HEK293 (cell line): ENCODE measurements around the gene CD59.
A peak's percentile ranks its signal among the peaks of the same experiment; 100 is the strongest.

Experiments used
- CTCF ChIA-PET: fragments of 350-600 bp; formaldehyde crosslinking; extraction: SDS; loops from one replicate; lab custom pipeline; 2021; ENCODE audit warnings: antibody characterized with exemption; lab: Yijun Ruan, JAX
- POLR2A ChIA-PET: fragments of 300-600 bp; formaldehyde crosslinking; extraction: SDS; loops from one replicate; lab custom pipeline; 2020; ENCODE audit warnings: antibody characterized with exemption, inconsistent platforms; lab: Yijun Ruan, JAX
- H3K27ac ChIP-seq: fragments of 200-500 bp; sonication (Bioruptor generic); 2 replicates; pipeline ENCODE4 v1.5.1; 2014; ENCODE audit warnings: low read depth, low read length, control low read depth, inconsistent platforms; ENCODE audit errors: extremely low read depth
- H3K36me3 ChIP-seq, 2 experiments: fragments of 200-500 bp in 1 of 2; sonication (Bioruptor generic) in 1 of 2; 1 replicate in 1 of 2; 2 replicates in 1 of 2; pipeline ENCODE4 v1.5.1; 2014 to 2017; ENCODE audit warnings: inconsistent platforms in 2 of 2, low read length in 2 of 2; ENCODE audit not compliant: control insufficient read depth in 2 of 2, insufficient read depth in 1 of 2
- H3K4me1 ChIP-seq: fragments of 200-500 bp; sonication (Bioruptor generic); 2 replicates; pipeline ENCODE4 v1.5.1; 2014; ENCODE audit warnings: mild to moderate bottlenecking, low read length, inconsistent platforms; ENCODE audit not compliant: control insufficient read depth, insufficient read depth
- H3K4me3 ChIP-seq: 2 replicates; pipeline ENCODE4 v1.5.1; 2011; ENCODE audit warnings: low read depth, mild to moderate bottlenecking, control low read depth, low read length, moderate library complexity
- H3K9me3 ChIP-seq: fragments of 200-500 bp; sonication (Bioruptor generic); 2 replicates; pipeline ENCODE4 v1.5.1; 2014; ENCODE audit warnings: low read depth, low read length, inconsistent platforms; ENCODE audit not compliant: control insufficient read depth, insufficient read depth
- OSR2 ChIP-seq: fragments of 450-650 bp; formaldehyde crosslinking; IDR thresholded peaks from 2 replicates; pipeline ENCODE4 v1.5.1; 2016; ENCODE audit warnings: missing biosample characterization, missing genetic modification characterization
- OVOL3 ChIP-seq: fragments of 450-650 bp; formaldehyde crosslinking; IDR thresholded peaks from 2 replicates; pipeline ENCODE4 v1.5.1; 2016; ENCODE audit warnings: missing biosample characterization, missing genetic modification characterization
- ZFP3 ChIP-seq: fragments of 450-650 bp; formaldehyde crosslinking; IDR thresholded peaks from 2 replicates; pipeline ENCODE4 v1.5.1; 2016; ENCODE audit warnings: low read depth, missing biosample characterization, missing genetic modification characterization
- ZNF114 ChIP-seq: fragments of 450-650 bp; formaldehyde crosslinking; IDR thresholded peaks from 2 replicates; pipeline ENCODE4 v1.5.0; 2017; ENCODE audit warnings: missing biosample characterization, missing genetic modification characterization
- ZNF140 ChIP-seq: fragments of 450-650 bp; formaldehyde crosslinking; IDR thresholded peaks from 2 replicates; pipeline ENCODE4 v1.5.1; 2016; ENCODE audit warnings: missing biosample characterization, missing genetic modification characterization
- ZNF146 ChIP-seq: fragments of 450-650 bp; formaldehyde crosslinking; IDR thresholded peaks from 2 replicates; pipeline ENCODE4 v1.5.1; 2016; ENCODE audit warnings: missing biosample characterization, missing genetic modification characterization
- ZNF335 ChIP-seq: fragments of 450-650 bp; formaldehyde crosslinking; conservative IDR thresholded peaks from 2 replicates; pipeline ENCODE4 v1.5.1; 2016; ENCODE audit warnings: missing biosample characterization, missing genetic modification characterization
- ZNF366 ChIP-seq: fragments of 450-650 bp; formaldehyde crosslinking; conservative IDR thresholded peaks from 2 replicates; pipeline ENCODE4 v1.5.1; 2016; ENCODE audit warnings: missing biosample characterization, missing genetic modification characterization
- ZNF426 ChIP-seq: fragments of 450-650 bp; formaldehyde crosslinking; IDR thresholded peaks from 2 replicates; pipeline ENCODE4 v1.5.1; 2017; ENCODE audit warnings: missing biosample characterization, missing genetic modification characterization, mild to moderate bottlenecking, inconsistent platforms, moderate library complexity
- ZNF501 ChIP-seq: fragments of 450-650 bp; formaldehyde crosslinking; IDR thresholded peaks from 2 replicates; pipeline ENCODE4 v1.5.1; 2016; ENCODE audit warnings: missing biosample characterization, missing genetic modification characterization
- ZNF548 ChIP-seq: fragments of 450-650 bp; formaldehyde crosslinking; IDR thresholded peaks from 2 replicates; pipeline ENCODE4 v1.5.1; 2016; ENCODE audit warnings: missing biosample characterization, missing genetic modification characterization
- ZNF571 ChIP-seq: fragments of 450-650 bp; formaldehyde crosslinking; IDR thresholded peaks from 2 replicates; pipeline ENCODE4 v1.5.0; 2017; ENCODE audit warnings: missing biosample characterization, missing genetic modification characterization
- ZNF792 ChIP-seq: fragments of 450-650 bp; formaldehyde crosslinking; IDR thresholded peaks from 2 replicates; pipeline ENCODE4 v1.5.1; 2016; ENCODE audit warnings: missing biosample characterization, missing genetic modification characterization
- TF ChIP-seq, protein P1 (sequence below): fragments of 450-650 bp; formaldehyde crosslinking; optimal IDR thresholded peaks from 2 replicates; pipeline ENCODE3; 2016; ENCODE audit warnings: missing biosample characterization, mild to moderate bottlenecking, missing genetic modification characterization
- TF ChIP-seq, protein P2 (sequence below): fragments of 450-650 bp; formaldehyde crosslinking; conservative IDR thresholded peaks from 2 replicates; pipeline ENCODE4 v1.5.1; 2016; ENCODE audit warnings: low read depth, missing biosample characterization, missing genetic modification characterization
- TF ChIP-seq, protein P3 (sequence below): fragments of 450-650 bp; formaldehyde crosslinking; IDR thresholded peaks from 2 replicates; pipeline ENCODE4 v1.5.1; 2016; ENCODE audit warnings: missing biosample characterization, missing genetic modification characterization
- TF ChIP-seq, protein P4 (sequence below): fragments of 450-650 bp; IDR thresholded peaks from 2 replicates; pipeline ENCODE4 v1.5.1; 2018; ENCODE audit warnings: missing biosample characterization, mild to moderate bottlenecking, missing genetic modification characterization
- TF ChIP-seq, protein P5 (sequence below): fragments of 450-650 bp; formaldehyde crosslinking; IDR thresholded peaks from 2 replicates; pipeline ENCODE4 v1.5.1; 2016; ENCODE audit warnings: missing biosample characterization, missing genetic modification characterization
- TF ChIP-seq, protein P6 (sequence below): fragments of 450-650 bp; formaldehyde crosslinking; IDR thresholded peaks from 2 replicates; pipeline ENCODE4 v1.5.1; 2016; ENCODE audit warnings: missing biosample characterization, missing genetic modification characterization, low read depth
- TF ChIP-seq, protein P7 (sequence below): fragments of 450-650 bp; formaldehyde crosslinking; IDR thresholded peaks from 2 replicates; pipeline ENCODE4 v1.5.1; 2016; ENCODE audit warnings: missing biosample characterization, missing genetic modification characterization
- TF ChIP-seq, protein P8 (sequence below): fragments of 450-650 bp; formaldehyde crosslinking; IDR thresholded peaks from 2 replicates; pipeline ENCODE4 v1.5.1; 2017; ENCODE audit warnings: missing biosample characterization, missing genetic modification characterization
- TF ChIP-seq, protein P9 (sequence below): fragments of 450-650 bp; IDR thresholded peaks from 2 replicates; pipeline ENCODE4 v1.5.1; 2018; ENCODE audit warnings: missing biosample characterization, missing genetic modification characterization

The CD59 gene

DNA sequence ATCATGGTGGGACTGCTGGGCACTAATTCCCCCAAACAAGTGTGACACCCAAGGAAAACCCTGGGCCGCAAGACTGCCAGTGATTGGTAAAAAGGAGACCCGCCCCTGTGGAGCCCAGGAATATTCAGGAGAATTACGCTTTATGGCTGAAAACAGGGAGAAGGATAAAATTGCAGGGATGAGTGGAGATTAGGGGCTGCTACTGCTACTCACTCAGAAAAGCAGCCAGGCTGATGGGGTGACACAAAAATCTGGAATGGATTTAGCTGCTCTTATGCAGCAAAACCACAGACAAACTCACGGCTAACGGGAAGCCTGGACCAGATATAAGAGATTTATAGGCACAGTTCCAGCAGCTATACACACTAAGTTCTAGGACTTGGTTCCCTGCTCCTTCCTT lies 42.5 kb upstream of the CD59 start:
- no peaks in the 10 kb centered on the region for H3K36me3 ChIP-seq
- CTCF ChIA-PET: interaction anchor here (0.7 to 1.0 kb wide), 2 partner anchors 26 to 29 kb away, joined by 3 to 4 read pairs; no protein-coding TSS in a partner anchor
- 0 out of 2 replicates have a peak overlapping the region, but pooled peaks have one; percentile 11 for H3K27ac ChIP-seq
- H3K4me1 ChIP-seq: peaks cover 16% of the 10 kb centered on the region
- no peaks in the 10 kb centered on the region for H3K9me3 ChIP-seq
- POLR2A ChIA-PET: interaction anchor here (1.5 kb wide), 1 partner anchor 24 kb away, joined by 7 read pairs; no protein-coding TSS in a partner anchor
- H3K4me3 ChIP-seq: no peak overlapping the region
- TF ChIP-seq OSR2 (tag by site-specific recombination): peak; percentile 90
- TF ChIP-seq ZNF366 (tag by site-specific recombination): no peak; the same call in 1 of the 2 replicates
- no peak for TF ChIP-seq ZNF140 (tag by site-specific recombination)
- TF ChIP-seq ZNF792: no peak
- no peak for TF ChIP-seq ZNF548
- TF ChIP-seq ZNF501: no peak
- TF ChIP-seq, protein P1, sequence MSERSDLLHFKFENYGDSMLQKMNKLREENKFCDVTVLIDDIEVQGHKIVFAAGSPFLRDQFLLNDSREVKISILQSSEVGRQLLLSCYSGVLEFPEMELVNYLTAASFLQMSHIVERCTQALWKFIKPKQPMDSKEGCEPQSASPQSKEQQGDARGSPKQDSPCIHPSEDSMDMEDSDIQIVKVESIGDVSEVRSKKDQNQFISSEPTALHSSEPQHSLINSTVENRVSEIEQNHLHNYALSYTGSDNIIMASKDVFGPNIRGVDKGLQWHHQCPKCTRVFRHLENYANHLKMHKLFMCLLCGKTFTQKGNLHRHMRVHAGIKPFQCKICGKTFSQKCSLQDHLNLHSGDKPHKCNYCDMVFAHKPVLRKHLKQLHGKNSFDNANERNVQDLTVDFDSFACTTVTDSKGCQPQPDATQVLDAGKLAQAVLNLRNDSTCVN (tag by site-specific recombination): no peak
- TF ChIP-seq, protein P2, sequence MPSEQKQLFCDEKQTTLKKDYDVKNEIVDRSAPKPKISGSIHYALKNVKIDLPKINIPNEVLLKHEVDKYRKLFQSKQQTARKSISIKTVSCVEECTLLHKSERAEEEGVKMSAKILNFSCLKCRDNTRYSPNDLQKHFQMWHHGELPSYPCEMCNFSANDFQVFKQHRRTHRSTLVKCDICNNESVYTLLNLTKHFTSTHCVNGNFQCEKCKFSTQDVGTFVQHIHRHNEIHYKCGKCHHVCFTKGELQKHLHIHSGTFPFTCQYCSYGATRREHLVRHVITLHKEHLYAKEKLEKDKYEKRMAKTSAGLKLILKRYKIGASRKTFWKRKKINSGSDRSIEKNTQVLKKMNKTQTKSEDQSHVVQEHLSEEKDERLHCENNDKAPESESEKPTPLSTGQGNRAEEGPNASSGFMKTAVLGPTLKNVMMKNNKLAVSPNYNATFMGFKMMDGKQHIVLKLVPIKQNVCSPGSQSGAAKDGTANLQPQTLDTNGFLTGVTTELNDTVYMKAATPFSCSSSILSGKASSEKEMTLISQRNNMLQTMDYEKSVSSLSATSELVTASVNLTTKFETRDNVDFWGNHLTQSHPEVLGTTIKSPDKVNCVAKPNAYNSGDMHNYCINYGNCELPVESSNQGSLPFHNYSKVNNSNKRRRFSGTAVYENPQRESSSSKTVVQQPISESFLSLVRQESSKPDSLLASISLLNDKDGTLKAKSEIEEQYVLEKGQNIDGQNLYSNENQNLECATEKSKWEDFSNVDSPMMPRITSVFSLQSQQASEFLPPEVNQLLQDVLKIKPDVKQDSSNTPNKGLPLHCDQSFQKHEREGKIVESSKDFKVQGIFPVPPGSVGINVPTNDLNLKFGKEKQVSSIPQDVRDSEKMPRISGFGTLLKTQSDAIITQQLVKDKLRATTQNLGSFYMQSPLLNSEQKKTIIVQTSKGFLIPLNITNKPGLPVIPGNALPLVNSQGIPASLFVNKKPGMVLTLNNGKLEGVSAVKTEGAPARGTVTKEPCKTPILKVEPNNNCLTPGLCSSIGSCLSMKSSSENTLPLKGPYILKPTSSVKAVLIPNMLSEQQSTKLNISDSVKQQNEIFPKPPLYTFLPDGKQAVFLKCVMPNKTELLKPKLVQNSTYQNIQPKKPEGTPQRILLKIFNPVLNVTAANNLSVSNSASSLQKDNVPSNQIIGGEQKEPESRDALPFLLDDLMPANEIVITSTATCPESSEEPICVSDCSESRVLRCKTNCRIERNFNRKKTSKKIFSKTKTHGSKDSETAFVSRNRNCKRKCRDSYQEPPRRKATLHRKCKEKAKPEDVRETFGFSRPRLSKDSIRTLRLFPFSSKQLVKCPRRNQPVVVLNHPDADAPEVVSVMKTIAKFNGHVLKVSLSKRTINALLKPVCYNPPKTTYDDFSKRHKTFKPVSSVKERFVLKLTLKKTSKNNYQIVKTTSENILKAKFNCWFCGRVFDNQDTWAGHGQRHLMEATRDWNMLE (tag by site-specific recombination): no peak
- no peak for TF ChIP-seq ZNF146 (tag by site-specific recombination)
- TF ChIP-seq, protein P3, sequence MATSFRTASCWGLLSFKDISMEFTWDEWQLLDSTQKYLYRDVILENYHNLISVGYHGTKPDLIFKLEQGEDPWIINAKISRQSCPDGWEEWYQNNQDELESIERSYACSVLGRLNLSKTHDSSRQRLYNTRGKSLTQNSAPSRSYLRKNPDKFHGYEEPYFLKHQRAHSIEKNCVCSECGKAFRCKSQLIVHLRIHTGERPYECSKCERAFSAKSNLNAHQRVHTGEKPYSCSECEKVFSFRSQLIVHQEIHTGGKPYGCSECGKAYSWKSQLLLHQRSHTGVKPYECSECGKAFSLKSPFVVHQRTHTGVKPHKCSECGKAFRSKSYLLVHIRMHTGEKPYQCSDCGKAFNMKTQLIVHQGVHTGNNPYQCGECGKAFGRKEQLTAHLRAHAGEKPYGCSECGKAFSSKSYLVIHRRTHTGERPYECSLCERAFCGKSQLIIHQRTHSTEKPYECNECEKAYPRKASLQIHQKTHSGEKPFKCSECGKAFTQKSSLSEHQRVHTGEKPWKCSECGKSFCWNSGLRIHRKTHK (tag by site-specific recombination): no peak
- TF ChIP-seq, protein P4, sequence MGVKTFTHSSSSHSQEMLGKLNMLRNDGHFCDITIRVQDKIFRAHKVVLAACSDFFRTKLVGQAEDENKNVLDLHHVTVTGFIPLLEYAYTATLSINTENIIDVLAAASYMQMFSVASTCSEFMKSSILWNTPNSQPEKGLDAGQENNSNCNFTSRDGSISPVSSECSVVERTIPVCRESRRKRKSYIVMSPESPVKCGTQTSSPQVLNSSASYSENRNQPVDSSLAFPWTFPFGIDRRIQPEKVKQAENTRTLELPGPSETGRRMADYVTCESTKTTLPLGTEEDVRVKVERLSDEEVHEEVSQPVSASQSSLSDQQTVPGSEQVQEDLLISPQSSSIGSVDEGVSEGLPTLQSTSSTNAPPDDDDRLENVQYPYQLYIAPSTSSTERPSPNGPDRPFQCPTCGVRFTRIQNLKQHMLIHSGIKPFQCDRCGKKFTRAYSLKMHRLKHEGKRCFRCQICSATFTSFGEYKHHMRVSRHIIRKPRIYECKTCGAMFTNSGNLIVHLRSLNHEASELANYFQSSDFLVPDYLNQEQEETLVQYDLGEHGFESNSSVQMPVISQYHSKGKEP: no peak; the same call in 1 of the 2 replicates
- TF ChIP-seq, protein P5, sequence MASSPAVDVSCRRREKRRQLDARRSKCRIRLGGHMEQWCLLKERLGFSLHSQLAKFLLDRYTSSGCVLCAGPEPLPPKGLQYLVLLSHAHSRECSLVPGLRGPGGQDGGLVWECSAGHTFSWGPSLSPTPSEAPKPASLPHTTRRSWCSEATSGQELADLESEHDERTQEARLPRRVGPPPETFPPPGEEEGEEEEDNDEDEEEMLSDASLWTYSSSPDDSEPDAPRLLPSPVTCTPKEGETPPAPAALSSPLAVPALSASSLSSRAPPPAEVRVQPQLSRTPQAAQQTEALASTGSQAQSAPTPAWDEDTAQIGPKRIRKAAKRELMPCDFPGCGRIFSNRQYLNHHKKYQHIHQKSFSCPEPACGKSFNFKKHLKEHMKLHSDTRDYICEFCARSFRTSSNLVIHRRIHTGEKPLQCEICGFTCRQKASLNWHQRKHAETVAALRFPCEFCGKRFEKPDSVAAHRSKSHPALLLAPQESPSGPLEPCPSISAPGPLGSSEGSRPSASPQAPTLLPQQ (tag by site-specific recombination): no peak
- TF ChIP-seq, protein P6, sequence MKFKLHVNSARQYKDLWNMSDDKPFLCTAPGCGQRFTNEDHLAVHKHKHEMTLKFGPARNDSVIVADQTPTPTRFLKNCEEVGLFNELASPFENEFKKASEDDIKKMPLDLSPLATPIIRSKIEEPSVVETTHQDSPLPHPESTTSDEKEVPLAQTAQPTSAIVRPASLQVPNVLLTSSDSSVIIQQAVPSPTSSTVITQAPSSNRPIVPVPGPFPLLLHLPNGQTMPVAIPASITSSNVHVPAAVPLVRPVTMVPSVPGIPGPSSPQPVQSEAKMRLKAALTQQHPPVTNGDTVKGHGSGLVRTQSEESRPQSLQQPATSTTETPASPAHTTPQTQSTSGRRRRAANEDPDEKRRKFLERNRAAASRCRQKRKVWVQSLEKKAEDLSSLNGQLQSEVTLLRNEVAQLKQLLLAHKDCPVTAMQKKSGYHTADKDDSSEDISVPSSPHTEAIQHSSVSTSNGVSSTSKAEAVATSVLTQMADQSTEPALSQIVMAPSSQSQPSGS: no peak
- no peak for TF ChIP-seq OVOL3 (tag by site-specific recombination)
- TF ChIP-seq ZNF426 (tag by site-specific recombination): no peak
- TF ChIP-seq, protein P7, sequence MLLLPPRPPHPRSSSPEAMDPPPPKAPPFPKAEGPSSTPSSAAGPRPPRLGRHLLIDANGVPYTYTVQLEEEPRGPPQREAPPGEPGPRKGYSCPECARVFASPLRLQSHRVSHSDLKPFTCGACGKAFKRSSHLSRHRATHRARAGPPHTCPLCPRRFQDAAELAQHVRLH (tag by site-specific recombination): no peak
- TF ChIP-seq, protein P8, sequence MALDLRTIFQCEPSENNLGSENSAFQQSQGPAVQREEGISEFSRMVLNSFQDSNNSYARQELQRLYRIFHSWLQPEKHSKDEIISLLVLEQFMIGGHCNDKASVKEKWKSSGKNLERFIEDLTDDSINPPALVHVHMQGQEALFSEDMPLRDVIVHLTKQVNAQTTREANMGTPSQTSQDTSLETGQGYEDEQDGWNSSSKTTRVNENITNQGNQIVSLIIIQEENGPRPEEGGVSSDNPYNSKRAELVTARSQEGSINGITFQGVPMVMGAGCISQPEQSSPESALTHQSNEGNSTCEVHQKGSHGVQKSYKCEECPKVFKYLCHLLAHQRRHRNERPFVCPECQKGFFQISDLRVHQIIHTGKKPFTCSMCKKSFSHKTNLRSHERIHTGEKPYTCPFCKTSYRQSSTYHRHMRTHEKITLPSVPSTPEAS: no peak
- TF ChIP-seq, protein P9, sequence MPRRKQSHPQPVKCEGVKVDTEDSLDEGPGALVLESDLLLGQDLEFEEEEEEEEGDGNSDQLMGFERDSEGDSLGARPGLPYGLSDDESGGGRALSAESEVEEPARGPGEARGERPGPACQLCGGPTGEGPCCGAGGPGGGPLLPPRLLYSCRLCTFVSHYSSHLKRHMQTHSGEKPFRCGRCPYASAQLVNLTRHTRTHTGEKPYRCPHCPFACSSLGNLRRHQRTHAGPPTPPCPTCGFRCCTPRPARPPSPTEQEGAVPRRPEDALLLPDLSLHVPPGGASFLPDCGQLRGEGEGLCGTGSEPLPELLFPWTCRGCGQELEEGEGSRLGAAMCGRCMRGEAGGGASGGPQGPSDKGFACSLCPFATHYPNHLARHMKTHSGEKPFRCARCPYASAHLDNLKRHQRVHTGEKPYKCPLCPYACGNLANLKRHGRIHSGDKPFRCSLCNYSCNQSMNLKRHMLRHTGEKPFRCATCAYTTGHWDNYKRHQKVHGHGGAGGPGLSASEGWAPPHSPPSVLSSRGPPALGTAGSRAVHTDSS (tag by site-specific recombination): no peak
- peak; percentile 52 for TF ChIP-seq ZNF335 (tag by site-specific recombination)
- TF ChIP-seq ZNF114 (tag by site-specific recombination): no peak
- TF ChIP-seq ZFP3 (tag by site-specific recombination): no peak
- no peak for TF ChIP-seq ZNF571 (tag by site-specific recombination)
